ENCODE data around the gene TMEM151B. TPM values are rescaled to one million over a fixed set of nuclear protein-coding genes. Genes with fewer than 3 reads are reported as not detected.

Gene TMEM151B
- total and polyA plus RNA-seq, 2 of the 13 experiments (the other 11 are each of a cell fraction or from before 2014, with no cell fraction given): not detected

GRCh38 chr6:44246663-44247337 lies 23.4 kb upstream of the TMEM151B start, which contains the start of gene HSP90AB1 (continued):
- TF ChIP-seq, protein P1, sequence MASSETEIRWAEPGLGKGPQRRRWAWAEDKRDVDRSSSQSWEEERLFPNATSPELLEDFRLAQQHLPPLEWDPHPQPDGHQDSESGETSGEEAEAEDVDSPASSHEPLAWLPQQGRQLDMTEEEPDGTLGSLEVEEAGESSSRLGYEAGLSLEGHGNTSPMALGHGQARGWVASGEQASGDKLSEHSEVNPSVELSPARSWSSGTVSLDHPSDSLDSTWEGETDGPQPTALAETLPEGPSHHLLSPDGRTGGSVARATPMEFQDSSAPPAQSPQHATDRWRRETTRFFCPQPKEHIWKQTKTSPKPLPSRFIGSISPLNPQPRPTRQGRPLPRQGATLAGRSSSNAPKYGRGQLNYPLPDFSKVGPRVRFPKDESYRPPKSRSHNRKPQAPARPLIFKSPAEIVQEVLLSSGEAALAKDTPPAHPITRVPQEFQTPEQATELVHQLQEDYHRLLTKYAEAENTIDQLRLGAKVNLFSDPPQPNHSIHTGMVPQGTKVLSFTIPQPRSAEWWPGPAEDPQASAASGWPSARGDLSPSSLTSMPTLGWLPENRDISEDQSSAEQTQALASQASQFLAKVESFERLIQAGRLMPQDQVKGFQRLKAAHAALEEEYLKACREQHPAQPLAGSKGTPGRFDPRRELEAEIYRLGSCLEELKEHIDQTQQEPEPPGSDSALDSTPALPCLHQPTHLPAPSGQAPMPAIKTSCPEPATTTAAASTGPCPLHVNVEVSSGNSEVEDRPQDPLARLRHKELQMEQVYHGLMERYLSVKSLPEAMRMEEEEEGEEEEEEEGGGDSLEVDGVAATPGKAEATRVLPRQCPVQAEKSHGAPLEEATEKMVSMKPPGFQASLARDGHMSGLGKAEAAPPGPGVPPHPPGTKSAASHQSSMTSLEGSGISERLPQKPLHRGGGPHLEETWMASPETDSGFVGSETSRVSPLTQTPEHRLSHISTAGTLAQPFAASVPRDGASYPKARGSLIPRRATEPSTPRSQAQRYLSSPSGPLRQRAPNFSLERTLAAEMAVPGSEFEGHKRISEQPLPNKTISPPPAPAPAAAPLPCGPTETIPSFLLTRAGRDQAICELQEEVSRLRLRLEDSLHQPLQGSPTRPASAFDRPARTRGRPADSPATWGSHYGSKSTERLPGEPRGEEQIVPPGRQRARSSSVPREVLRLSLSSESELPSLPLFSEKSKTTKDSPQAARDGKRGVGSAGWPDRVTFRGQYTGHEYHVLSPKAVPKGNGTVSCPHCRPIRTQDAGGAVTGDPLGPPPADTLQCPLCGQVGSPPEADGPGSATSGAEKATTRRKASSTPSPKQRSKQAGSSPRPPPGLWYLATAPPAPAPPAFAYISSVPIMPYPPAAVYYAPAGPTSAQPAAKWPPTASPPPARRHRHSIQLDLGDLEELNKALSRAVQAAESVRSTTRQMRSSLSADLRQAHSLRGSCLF (CRISPR knock-in tag; IDR thresholded peaks at IDR 0.05; ENCODE audit: borderline replicate concordance): peak; percentile 92; the same call in 1 of the 2 replicates
- TF ChIP-seq ZNF501 (CRISPR knock-in tag; IDR thresholded peaks at IDR 0.05) (0 out of 2 replicates have a peak, but pooled peaks have one; percentile 19), SOX5 (CRISPR knock-in tag; IDR thresholded peaks at IDR 0.05; ENCODE audit: borderline replicate concordance) (peak; percentile 26; the same call in 1 of the 2 replicates), MTA3 (CRISPR knock-in tag; IDR thresholded peaks at IDR 0.05) (no peak), KLF16 (CRISPR knock-in tag; IDR thresholded peaks at IDR 0.05) (peak; percentile 24 to 89; a peak in 2 of 4 replicates), NFIC (IDR thresholded peaks at IDR 0.05; ENCODE audit: low read length) (0 out of 2 replicates have a peak, but pooled peaks have one; percentile 63), RORA (CRISPR knock-in tag; IDR thresholded peaks at IDR 0.05) (no peak)
- TF ChIP-seq, protein P2, sequence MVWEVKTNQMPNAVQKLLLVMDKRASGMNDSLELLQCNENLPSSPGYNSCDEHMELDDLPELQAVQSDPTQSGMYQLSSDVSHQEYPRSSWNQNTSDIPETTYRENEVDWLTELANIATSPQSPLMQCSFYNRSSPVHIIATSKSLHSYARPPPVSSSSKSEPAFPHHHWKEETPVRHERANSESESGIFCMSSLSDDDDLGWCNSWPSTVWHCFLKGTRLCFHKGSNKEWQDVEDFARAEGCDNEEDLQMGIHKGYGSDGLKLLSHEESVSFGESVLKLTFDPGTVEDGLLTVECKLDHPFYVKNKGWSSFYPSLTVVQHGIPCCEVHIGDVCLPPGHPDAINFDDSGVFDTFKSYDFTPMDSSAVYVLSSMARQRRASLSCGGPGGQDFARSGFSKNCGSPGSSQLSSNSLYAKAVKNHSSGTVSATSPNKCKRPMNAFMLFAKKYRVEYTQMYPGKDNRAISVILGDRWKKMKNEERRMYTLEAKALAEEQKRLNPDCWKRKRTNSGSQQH (CRISPR knock-in tag; IDR thresholded peaks at IDR 0.05; ENCODE audit: low read depth): peak; percentile 96
- TF ChIP-seq, protein P3, sequence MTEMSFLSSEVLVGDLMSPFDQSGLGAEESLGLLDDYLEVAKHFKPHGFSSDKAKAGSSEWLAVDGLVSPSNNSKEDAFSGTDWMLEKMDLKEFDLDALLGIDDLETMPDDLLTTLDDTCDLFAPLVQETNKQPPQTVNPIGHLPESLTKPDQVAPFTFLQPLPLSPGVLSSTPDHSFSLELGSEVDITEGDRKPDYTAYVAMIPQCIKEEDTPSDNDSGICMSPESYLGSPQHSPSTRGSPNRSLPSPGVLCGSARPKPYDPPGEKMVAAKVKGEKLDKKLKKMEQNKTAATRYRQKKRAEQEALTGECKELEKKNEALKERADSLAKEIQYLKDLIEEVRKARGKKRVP (CRISPR knock-in tag; IDR thresholded peaks at IDR 0.05): no peak
- TF ChIP-seq, protein P4, sequence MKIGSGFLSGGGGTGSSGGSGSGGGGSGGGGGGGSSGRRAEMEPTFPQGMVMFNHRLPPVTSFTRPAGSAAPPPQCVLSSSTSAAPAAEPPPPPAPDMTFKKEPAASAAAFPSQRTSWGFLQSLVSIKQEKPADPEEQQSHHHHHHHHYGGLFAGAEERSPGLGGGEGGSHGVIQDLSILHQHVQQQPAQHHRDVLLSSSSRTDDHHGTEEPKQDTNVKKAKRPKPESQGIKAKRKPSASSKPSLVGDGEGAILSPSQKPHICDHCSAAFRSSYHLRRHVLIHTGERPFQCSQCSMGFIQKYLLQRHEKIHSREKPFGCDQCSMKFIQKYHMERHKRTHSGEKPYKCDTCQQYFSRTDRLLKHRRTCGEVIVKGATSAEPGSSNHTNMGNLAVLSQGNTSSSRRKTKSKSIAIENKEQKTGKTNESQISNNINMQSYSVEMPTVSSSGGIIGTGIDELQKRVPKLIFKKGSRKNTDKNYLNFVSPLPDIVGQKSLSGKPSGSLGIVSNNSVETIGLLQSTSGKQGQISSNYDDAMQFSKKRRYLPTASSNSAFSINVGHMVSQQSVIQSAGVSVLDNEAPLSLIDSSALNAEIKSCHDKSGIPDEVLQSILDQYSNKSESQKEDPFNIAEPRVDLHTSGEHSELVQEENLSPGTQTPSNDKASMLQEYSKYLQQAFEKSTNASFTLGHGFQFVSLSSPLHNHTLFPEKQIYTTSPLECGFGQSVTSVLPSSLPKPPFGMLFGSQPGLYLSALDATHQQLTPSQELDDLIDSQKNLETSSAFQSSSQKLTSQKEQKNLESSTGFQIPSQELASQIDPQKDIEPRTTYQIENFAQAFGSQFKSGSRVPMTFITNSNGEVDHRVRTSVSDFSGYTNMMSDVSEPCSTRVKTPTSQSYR (CRISPR knock-in tag; IDR thresholded peaks at IDR 0.05; ENCODE audit: borderline replicate concordance): peak; percentile 78; the same call in 1 of the 2 replicates

All from HepG2 (cell line).